GM12878 (cell line): ENCODE results near the gene CCDC136. TPM values are rescaled to one million over a fixed set of nuclear protein-coding genes. Genes with fewer than 3 reads are reported as not detected.

Source experiments
- ATAC-seq: fragments of 200-7000 bp; cut with Tn5 transposase; 3 replicates; pipeline ENCODE4 v1.9.1; 2020; ENCODE audit warnings: mild to moderate bottlenecking, moderate library complexity
- BruUV-seq: library from RNA; stranded (reverse); fragments of 400-500 nt; replicated peaks from 2 replicates; lab custom pipeline; 2021; lab: Mats Ljungman, UMichigan
- CTCF ChIA-PET: fragments of 300-600 bp; sonication (Branson Sonifier 250); formaldehyde crosslinking; extraction: SDS; loops from one replicate; lab custom pipeline; 2021; ENCODE audit warnings: inconsistent platforms; lab: Yijun Ruan, JAX
- POLR2A ChIA-PET: fragments of 350-600 bp; formaldehyde crosslinking; extraction: SDS; loops from one replicate; lab custom pipeline; 2021; ENCODE audit warnings: inconsistent platforms; lab: Charles Lee
- RAD21 ChIA-PET: fragments of 300-600 bp; sonication (Branson Sonifier 250); formaldehyde crosslinking; loops from one replicate; lab custom pipeline; 2023; ENCODE audit warnings: antibody characterized with exemption; ENCODE audit not compliant: unreplicated experiment; lab: Charles Lee
- SMC1A ChIA-PET: fragments of 300-600 bp; sonication (Branson Sonifier 250); formaldehyde crosslinking; loops from one replicate; lab custom pipeline; 2023; ENCODE audit not compliant: unreplicated experiment, uncharacterized antibody; lab: Charles Lee
- DNase-seq: peaks from one replicate; pipeline ENCODE4 v3.0.0-alpha.2; 2011; ENCODE audit warnings: low read depth, low spot score
- FAIRE-seq: peaks from 3 replicates; lab custom pipeline; 2011; peaks lifted over from hg19 to GRCh38; lab: Jason Lieb, UNC
- H2AFZ ChIP-seq: 2 replicates; pipeline ENCODE4 v1.6.0; 2011; ENCODE audit warnings: low read depth, low read length, control low read depth; ENCODE audit not compliant: control insufficient read depth
- H3K27ac ChIP-seq: 2 replicates; pipeline ENCODE4 v1.5.1; 2011; ENCODE audit warnings: control low read depth; ENCODE audit not compliant: control insufficient read depth, insufficient read depth
- H3K27me3 ChIP-seq, 2 experiments: replicated peaks in 1 of 2; 2 replicates each; pipeline versions ENCODE4 v1.6.0 to v1.6.1; 2011; ENCODE audit warnings: low read length in 1 of 2; ENCODE audit not compliant: control insufficient read depth in 2 of 2, insufficient read depth in 2 of 2
- H3K36me3 ChIP-seq, 2 experiments: 2 replicates each; pipeline ENCODE4 v1.5.1; 2011; ENCODE audit warnings: low read length in 1 of 2; ENCODE audit not compliant: control insufficient read depth in 2 of 2, insufficient read depth in 2 of 2
- H3K4me1 ChIP-seq: 2 replicates; pipeline ENCODE4 v1.6.1; 2011; ENCODE audit warnings: mild to moderate bottlenecking, low read length, moderate library complexity, mixed read lengths; ENCODE audit not compliant: control insufficient read depth, insufficient read depth
- H3K4me2 ChIP-seq: 2 replicates; pipeline ENCODE4 v1.6.0; 2011; ENCODE audit warnings: control low read depth; ENCODE audit not compliant: control insufficient read depth, insufficient read depth
- H3K4me3 ChIP-seq: fragments of 200-600 bp; sonication (generic); 2 replicates; pipeline ENCODE4 v1.5.1; 2016
- H3K79me2 ChIP-seq: 2 replicates; pipeline ENCODE4 v1.6.0; 2011; ENCODE audit warnings: low read length; ENCODE audit not compliant: control insufficient read depth, insufficient read depth
- H3K9ac ChIP-seq: 2 replicates; pipeline ENCODE4 v1.8.0; 2011; ENCODE audit warnings: low read length, control low read depth, mixed read lengths; ENCODE audit not compliant: control insufficient read depth, insufficient read depth
- H3K9me3 ChIP-seq: replicated peaks from 3 replicates; pipeline ENCODE4 v1.5.1; 2011; ENCODE audit warnings: mild to moderate bottlenecking, low read length; ENCODE audit not compliant: control insufficient read depth, insufficient read depth
- H4K20me1 ChIP-seq: 2 replicates; pipeline ENCODE4 v1.6.0; 2011; ENCODE audit not compliant: control insufficient read depth, insufficient read depth
- BMI1 ChIP-seq: fragments of 450-650 bp; IDR thresholded peaks from 2 replicates; pipeline ENCODE4 v1.6.1; 2016; ENCODE audit warnings: mild to moderate bottlenecking, moderate library complexity, borderline replicate concordance
- BRCA1 ChIP-seq: IDR thresholded peaks from 2 replicates; pipeline ENCODE4 v1.6.1; 2011; ENCODE audit warnings: low read depth, low read length, improper control_type of control experiment
- CREB1 ChIP-seq: IDR thresholded peaks from 2 replicates; pipeline ENCODE4 v1.6.1; 2012; ENCODE audit warnings: low read depth, mild to moderate bottlenecking, inconsistent platforms
- E4F1 ChIP-seq: fragments of 450-650 bp; IDR thresholded peaks from 2 replicates; pipeline ENCODE4 v1.6.1; 2018; ENCODE audit warnings: borderline replicate concordance, mild to moderate bottlenecking; ENCODE audit not compliant: partially characterized antibody
- EGR1 ChIP-seq, 2 experiments: IDR thresholded peaks; 1 replicate in 1 of 2; 2 replicates in 1 of 2; pipeline ENCODE4 v1.6.1; 2011 to 2012; ENCODE audit warnings: low read depth in 2 of 2, low read length in 2 of 2, borderline replicate concordance in 1 of 2, mild to moderate bottlenecking in 1 of 2, moderate library complexity in 1 of 2
- EP300 ChIP-seq, 2 experiments: fragments of 150-350 bp in 1 of 2; IDR thresholded peaks; 2 replicates each; pipeline ENCODE4 v1.6.1; 2011 to 2012; ENCODE audit warnings: low read depth in 2 of 2, low read length in 2 of 2, borderline replicate concordance in 1 of 2, improper control_type of control experiment in 1 of 2, inconsistent platforms in 1 of 2; ENCODE audit not compliant: control insufficient read depth in 1 of 2
- EZH2 ChIP-seq: IDR thresholded peaks from 2 replicates; pipeline ENCODE4 v1.6.1; 2012; ENCODE audit warnings: low read depth, mild to moderate bottlenecking, control low read depth, inconsistent platforms, low read length, borderline replicate concordance; ENCODE audit not compliant: control insufficient read depth
- MEF2A ChIP-seq: IDR thresholded peaks from 2 replicates; pipeline ENCODE4 v1.6.1; 2011; ENCODE audit warnings: low read depth, mild to moderate bottlenecking, low read length, moderate library complexity; ENCODE audit not compliant: insufficient read depth
- NFYA ChIP-seq: IDR thresholded peaks from 2 replicates; pipeline ENCODE4 v1.6.1; 2011; ENCODE audit warnings: low read depth, mild to moderate bottlenecking, low read length, improper control_type of control experiment, borderline replicate concordance
- POLR2A ChIP-seq: IDR thresholded peaks from 2 replicates; pipeline ENCODE4 v1.6.1; 2011; ENCODE audit warnings: low read depth, mild to moderate bottlenecking, low read length
- RB1 ChIP-seq: fragments of 450-650 bp; formaldehyde crosslinking; IDR thresholded peaks from 2 replicates; pipeline ENCODE4 v1.6.1; 2017; ENCODE audit warnings: mild to moderate bottlenecking, borderline replicate concordance
- RCOR1 ChIP-seq: conservative IDR thresholded peaks from 2 replicates; pipeline ENCODE4 v1.6.1; 2012; ENCODE audit warnings: low read depth, low read length, improper control_type of control experiment
- RELA ChIP-seq: fragments of 450-650 bp; IDR thresholded peaks from 2 replicates; pipeline ENCODE4 v1.8.0; 2014; ENCODE audit warnings: borderline replicate concordance; ENCODE audit not compliant: partially characterized antibody
- SMAD5 ChIP-seq: IDR thresholded peaks from 2 replicates; pipeline ENCODE4 v1.6.1; 2016; ENCODE audit warnings: antibody characterized with exemption, low read depth
- TCF7 ChIP-seq: IDR thresholded peaks from 2 replicates; pipeline ENCODE4 v1.6.1; 2014; ENCODE audit warnings: antibody characterized with exemption, borderline replicate concordance
- ZBTB11 ChIP-seq: fragments of 450-650 bp; formaldehyde crosslinking; IDR thresholded peaks from 2 replicates; pipeline ENCODE4 v1.5.0; 2022; ENCODE audit warnings: mild to moderate bottlenecking, missing genetic modification characterization
- ZBTB33 ChIP-seq: fragments of 450-650 bp; IDR thresholded peaks from 2 replicates; pipeline ENCODE4 v1.6.1; 2017; ENCODE audit warnings: mild to moderate bottlenecking
- ZNF384 ChIP-seq: IDR thresholded peaks from 2 replicates; pipeline ENCODE4 v1.6.1; 2012; ENCODE audit warnings: low read depth, mild to moderate bottlenecking, low read length, improper control_type of control experiment, borderline replicate concordance
- WGBS: methylation state at CpG from one replicate; pipeline ENCODE4 v1.1.6; 2016; ENCODE audit warnings: low lambda C conversion rate; ENCODE audit not compliant: insufficient replicate concordance, insufficient coverage; ENCODE audit errors: missing lambda C conversion rate; 5-methylcytosine and 5-hydroxymethylcytosine counted together
- in situ Hi-C: fragments of 300-500 bp; cut with MboI; formaldehyde crosslinking; loops from 9 replicates; pipeline ENCODE4 v1.14.3; 2018; ENCODE audit warnings: mixed read lengths
- intact Hi-C: fragments of 100-400 bp; cut with micrococcal nuclease; formaldehyde crosslinking; loops from one replicate; pipeline ENCODE4 v1.14.2; 2022; ENCODE audit not compliant: unreplicated experiment
- polyA plus RNA-seq, 11 experiments: library from polyadenylated mRNA; depleted of rRNA in 4 of 11; unstranded in 6 of 11; stranded (reverse) in 5 of 11; fragments of >200 nt; fragmentation: Nextera tagmentation in 4 of 11; fragmentation: Illumina TruSeq in 1 of 11; extraction: Ambion mirVana in 4 of 11; extraction: Trizol in 1 of 11; gene quantifications; 1 replicate in 1 of 11; 2 replicates in 10 of 11; pipeline versions ENCODE4 v1.2.1 to v1.2.3, GENCODE V29; 2011 to 2016; ENCODE audit warnings: inconsistent platforms in 2 of 11, missing spikeins in 2 of 11, low read depth in 1 of 11
- total RNA-seq, 4 experiments: library from RNA; depleted of rRNA in 3 of 4; stranded (reverse); fragments of >200 nt in 3 of 4; fragmentation: Illumina TruSeq in 1 of 4; extraction: Trizol in 1 of 4; gene quantifications; 2 replicates each; pipeline versions ENCODE4 v1.2.1 to v1.2.3, GENCODE V29; 2013 to 2021

The CCDC136 gene
- total and polyA plus RNA-seq, 10 of the 15 experiments (the other 5 are each of a cell fraction or from before 2014, with no cell fraction given) = 0.32 to 4.8 (median 1.5) TPM

GRCh38 chr7:128839751-128840177 lies 48.0 kb downstream of the CCDC136 start:
- Histone ChIP-seq H3K27me3 (no peaks in the 10 kb centered on the region; a peak in 1 of 4 replicates), H3K27ac (no peak overlapping the region), H3K4me1 (no peaks in the 10 kb centered on the region; the same call in 1 of the 2 replicates), H4K20me1 (no peaks in the 10 kb centered on the region), H3K36me3 (no peaks in the 10 kb centered on the region), H3K79me2 (no peaks in the 10 kb centered on the region), H3K9me3 (no peaks in the 10 kb centered on the region), H2AFZ (no peak overlapping the region), H3K4me2 (no peak overlapping the region), H3K9ac (no peak overlapping the region), H3K4me3 (no peak overlapping the region)
- FAIRE-seq = no peak
- TF ChIP-seq EP300 (IDR thresholded peaks at IDR 0.05; ENCODE audit: borderline replicate concordance in 1 of 2, control insufficient read depth in 1 of 2, low read depth in 2 of 2, low read length in 2 of 2) (no peak), RELA (no peak), ZBTB33 (no peak), BRCA1 (no peak), ZBTB11 (no peak), EGR1 (IDR thresholded peaks at IDR 0.05; ENCODE audit: borderline replicate concordance in 1 of 2, low read depth in 2 of 2, low read length in 2 of 2) (no peak), RB1 (no peak), ZNF384 (no peak), RCOR1 (no peak), NFYA (no peak), CREB1 (no peak), TCF7 (no peak), EZH2 (no peak), MEF2A (no peak), E4F1 (no peak), BMI1 (no peak), SMAD5 (no peak), POLR2A (no peak)
- no TSS peak for BruUV-seq
- no peak for ATAC-seq
- SMC1A ChIA-PET = no interaction called here
- in situ Hi-C loops (no loop called here), intact Hi-C loops (no loop called here)
- WGBS = 84% methylated on average over 13 of the region's 13 CpGs
- DNase-seq = no peak
- POLR2A ChIA-PET = no interaction called here
- RAD21 ChIA-PET = no interaction called here
- CTCF ChIA-PET = interaction anchor here (3.4 kb wide), 1 partner anchor 44 kb away, joined by 21 read pairs; no protein-coding TSS in a partner anchor
